ENCODE measurements around the gene SNRPA1.

The SNRPA1 gene

DNA sequence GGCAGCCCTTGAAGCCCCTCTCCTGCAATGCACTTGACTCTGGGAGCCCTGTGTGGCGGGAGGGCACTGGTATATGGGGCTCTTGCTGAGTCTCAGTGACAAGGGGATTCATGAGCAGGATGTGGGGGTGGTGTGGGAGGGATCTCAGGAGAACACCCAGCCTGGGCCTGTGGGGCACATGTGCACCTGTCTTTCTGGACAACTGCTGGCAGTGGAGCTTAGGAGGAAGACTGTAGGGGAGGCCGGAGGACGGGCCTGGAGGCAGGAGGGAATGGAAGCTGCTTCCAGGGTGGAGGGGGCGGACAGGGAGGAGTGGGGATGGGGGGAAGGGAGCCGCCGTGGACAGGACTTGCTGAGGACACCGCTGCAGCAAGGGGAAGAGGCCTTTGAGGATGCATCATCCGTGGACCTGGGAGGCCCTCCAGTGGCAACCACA lies 10.8 kb upstream of the SNRPA1 start:
- H3K36me3 ChIP-seq (ENCODE audit: low read length) = no peaks in the 10 kb centered on the region
- TF ChIP-seq EZH2phosphoT487 (conservative IDR thresholded peaks at IDR 0.05; ENCODE audit: low read length) = no peak
- TF ChIP-seq, protein P1, sequence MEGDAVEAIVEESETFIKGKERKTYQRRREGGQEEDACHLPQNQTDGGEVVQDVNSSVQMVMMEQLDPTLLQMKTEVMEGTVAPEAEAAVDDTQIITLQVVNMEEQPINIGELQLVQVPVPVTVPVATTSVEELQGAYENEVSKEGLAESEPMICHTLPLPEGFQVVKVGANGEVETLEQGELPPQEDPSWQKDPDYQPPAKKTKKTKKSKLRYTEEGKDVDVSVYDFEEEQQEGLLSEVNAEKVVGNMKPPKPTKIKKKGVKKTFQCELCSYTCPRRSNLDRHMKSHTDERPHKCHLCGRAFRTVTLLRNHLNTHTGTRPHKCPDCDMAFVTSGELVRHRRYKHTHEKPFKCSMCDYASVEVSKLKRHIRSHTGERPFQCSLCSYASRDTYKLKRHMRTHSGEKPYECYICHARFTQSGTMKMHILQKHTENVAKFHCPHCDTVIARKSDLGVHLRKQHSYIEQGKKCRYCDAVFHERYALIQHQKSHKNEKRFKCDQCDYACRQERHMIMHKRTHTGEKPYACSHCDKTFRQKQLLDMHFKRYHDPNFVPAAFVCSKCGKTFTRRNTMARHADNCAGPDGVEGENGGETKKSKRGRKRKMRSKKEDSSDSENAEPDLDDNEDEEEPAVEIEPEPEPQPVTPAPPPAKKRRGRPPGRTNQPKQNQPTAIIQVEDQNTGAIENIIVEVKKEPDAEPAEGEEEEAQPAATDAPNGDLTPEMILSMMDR (IDR thresholded peaks at IDR 0.05; ENCODE audit: insufficient read depth, low read length, poor library complexity, severe bottlenecking) = no peak
- no peaks in the 10 kb centered on the region for H3F3A ChIP-seq (ENCODE audit: insufficient read depth)
- H3K79me2 ChIP-seq (ENCODE audit: insufficient read depth, low read length) = no peaks in the 10 kb centered on the region
- no peaks in the 10 kb centered on the region for H3K9me2 ChIP-seq (replicated peaks; ENCODE audit: insufficient read depth, low read length)
- no peaks in the 10 kb centered on the region for H4K20me1 ChIP-seq (ENCODE audit: low read depth, low read length)
- no peak overlapping the region for H3K27ac ChIP-seq (ENCODE audit: low read depth, low read length)
- H3K4me3 ChIP-seq (ENCODE audit: insufficient read depth, low read length, poor library complexity, severe bottlenecking) = no peak overlapping the region
- H2AFZ ChIP-seq (ENCODE audit: low read depth, low read length, severe bottlenecking) = no peak overlapping the region
- no peaks in the 10 kb centered on the region for H3K27me3 ChIP-seq (ENCODE audit: low read length)
- no peak overlapping the region for H3K9ac ChIP-seq (ENCODE audit: low read length)
- H3K9me3 ChIP-seq (ENCODE audit: insufficient read depth, low read length) = no peaks in the 10 kb centered on the region
- H3K4me2 ChIP-seq (ENCODE audit: low read depth, low read length, poor library complexity, severe bottlenecking) = no peak overlapping the region

DNA sequence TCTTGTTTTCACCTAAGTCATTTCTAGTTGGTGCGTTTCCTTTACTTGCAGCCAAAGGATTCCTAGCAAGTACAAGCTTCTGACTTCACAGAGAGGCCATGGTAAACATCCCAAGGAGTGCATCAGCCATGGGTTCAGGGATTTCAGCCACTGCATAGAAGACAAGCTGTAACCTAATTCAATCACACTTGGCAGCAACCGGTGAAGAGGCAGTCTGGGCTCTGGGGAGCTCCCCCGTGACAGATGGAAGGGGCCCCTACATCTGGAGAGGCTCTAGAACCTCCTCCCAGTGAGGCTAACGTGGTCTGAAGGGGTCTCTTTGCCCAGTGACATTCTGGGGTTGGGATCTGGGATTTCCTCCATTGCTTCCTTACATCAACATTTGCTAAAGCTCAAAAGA lies 8.4 kb upstream of the SNRPA1 start:
- Histone ChIP-seq H3K4me2 (ENCODE audit: low read depth, low read length, poor library complexity, severe bottlenecking) (no peak overlapping the region), H3F3A (ENCODE audit: insufficient read depth) (no peaks in the 10 kb centered on the region), H3K36me3 (ENCODE audit: low read length) (no peaks in the 10 kb centered on the region), H3K27me3 (ENCODE audit: low read length) (no peaks in the 10 kb centered on the region), H4K20me1 (ENCODE audit: low read depth, low read length) (no peaks in the 10 kb centered on the region), H3K4me3 (ENCODE audit: insufficient read depth, low read length, poor library complexity, severe bottlenecking) (no peak overlapping the region), H3K27ac (ENCODE audit: low read depth, low read length) (no peak overlapping the region), H3K9me2 (replicated peaks; ENCODE audit: insufficient read depth, low read length) (no peaks in the 10 kb centered on the region), H3K9me3 (ENCODE audit: insufficient read depth, low read length) (no peaks in the 10 kb centered on the region), H3K9ac (ENCODE audit: low read length) (no peak overlapping the region), H3K79me2 (ENCODE audit: insufficient read depth, low read length) (no peaks in the 10 kb centered on the region), H2AFZ (ENCODE audit: low read depth, low read length, severe bottlenecking) (no peak overlapping the region)
- no peak for TF ChIP-seq EZH2phosphoT487 (conservative IDR thresholded peaks at IDR 0.05; ENCODE audit: low read length)
- TF ChIP-seq, protein P1 (IDR thresholded peaks at IDR 0.05; ENCODE audit: insufficient read depth, low read length, poor library complexity, severe bottlenecking) = no peak

DNA sequence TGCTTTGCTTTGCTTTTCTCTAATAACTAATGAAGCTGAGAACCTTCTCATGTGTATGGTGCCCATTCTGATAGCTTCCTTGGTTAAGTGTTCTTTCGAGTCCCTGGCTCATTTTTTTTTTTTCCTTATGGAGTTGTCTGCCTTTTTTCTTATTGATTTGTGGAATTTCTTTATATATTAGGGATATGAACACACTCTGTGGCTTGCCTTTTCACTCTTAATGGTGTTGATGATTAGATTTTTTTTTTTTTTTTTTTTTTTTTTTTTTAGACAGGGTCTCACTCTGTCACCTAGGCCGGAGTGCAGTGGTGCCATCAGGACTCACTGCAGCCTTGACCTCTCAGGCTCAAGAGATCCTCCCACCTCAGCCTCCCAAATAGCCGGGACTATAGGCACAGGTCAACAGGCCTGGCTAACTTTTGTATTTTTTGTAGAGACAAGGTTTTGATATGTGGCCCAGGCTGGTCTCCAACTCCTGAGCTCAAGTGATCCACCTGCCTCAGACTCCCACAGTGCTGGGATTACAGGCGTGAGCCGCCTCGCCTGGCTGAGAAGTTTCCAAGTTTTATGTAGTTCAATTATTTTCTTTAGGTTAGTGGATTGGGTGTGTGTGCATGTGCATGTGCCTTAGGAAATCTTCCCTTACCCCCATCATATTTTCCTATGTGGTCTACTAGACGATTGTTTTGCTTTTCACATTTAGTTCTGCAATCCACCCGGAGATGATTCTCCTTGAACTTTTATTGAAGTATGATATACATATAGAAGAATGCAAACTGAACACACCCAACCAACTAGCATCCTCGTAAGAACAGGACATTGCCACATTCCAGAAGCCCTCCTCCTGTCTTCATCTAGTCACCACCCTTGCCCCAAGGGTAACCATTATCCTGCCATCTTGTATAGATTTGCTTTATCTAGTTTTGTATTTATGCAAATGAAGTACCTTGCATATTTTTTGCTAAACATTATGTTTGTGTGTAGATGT lies 1.7 kb upstream of the SNRPA1 start:
- H3K4me3 ChIP-seq (ENCODE audit: insufficient read depth, low read length, poor library complexity, severe bottlenecking) = no peak overlapping the region
- H3K9ac ChIP-seq (ENCODE audit: low read length) = no peak overlapping the region
- H3K36me3 ChIP-seq (ENCODE audit: low read length) = peaks cover 10% of the 10 kb centered on the region
- H3K27ac ChIP-seq (ENCODE audit: low read depth, low read length) = no peak overlapping the region
- H3K4me2 ChIP-seq (ENCODE audit: low read depth, low read length, poor library complexity, severe bottlenecking) = no peak overlapping the region
- H2AFZ ChIP-seq (ENCODE audit: low read depth, low read length, severe bottlenecking) = no peak overlapping the region
- TF ChIP-seq, protein P1 (IDR thresholded peaks at IDR 0.05; ENCODE audit: insufficient read depth, low read length, poor library complexity, severe bottlenecking) = no peak
- H3K79me2 ChIP-seq (ENCODE audit: insufficient read depth, low read length) = peaks cover 34% of the 10 kb centered on the region
- H3K9me2 ChIP-seq (replicated peaks; ENCODE audit: insufficient read depth, low read length) = no peaks in the 10 kb centered on the region
- peaks cover 19% of the 10 kb centered on the region for H3F3A ChIP-seq (ENCODE audit: insufficient read depth)
- no peaks in the 10 kb centered on the region for H3K27me3 ChIP-seq (ENCODE audit: low read length)
- peaks cover 7% of the 10 kb centered on the region; the same call in 1 of the 2 replicates for H3K9me3 ChIP-seq (ENCODE audit: insufficient read depth, low read length)
- H4K20me1 ChIP-seq (ENCODE audit: low read depth, low read length) = peaks cover 18% of the 10 kb centered on the region
